Liver (tissue), 9 donors: ENCODE data around the gene NIPAL1. TPM values are rescaled to one million over a fixed set of nuclear protein-coding genes. Genes with fewer than 3 reads are reported as not detected.

ENCODE experiments used
- DNase-seq: peaks from one replicate; pipeline ENCODE4 v3.0.0-alpha.2; 2017; ENCODE audit warnings: low spot score
- H3K27ac ChIP-seq, 2 donors: one replicate each; pipeline ENCODE4 v1.7.0; 2013; ENCODE audit warnings: inconsistent platforms in 2 of 2, low read length in 2 of 2, control low read depth in 1 of 2, low read depth in 1 of 2, mild to moderate bottlenecking in 1 of 2
- H3K27me3 ChIP-seq, 4 donors: one replicate each; pipeline versions ENCODE4 v1.6.1 to v1.7.0; 2013; ENCODE audit warnings: low read length in 3 of 4, inconsistent platforms in 1 of 4, mild to moderate bottlenecking in 1 of 4, moderate library complexity in 1 of 4; ENCODE audit not compliant: control insufficient read depth in 4 of 4, insufficient read depth in 4 of 4
- H3K36me3 ChIP-seq, 4 donors: one replicate each; pipeline versions ENCODE4 v1.6.1 to v1.7.0; 2013; ENCODE audit warnings: low read length in 3 of 4, mild to moderate bottlenecking in 3 of 4, low read depth in 1 of 4, moderate library complexity in 1 of 4; ENCODE audit not compliant: control insufficient read depth in 4 of 4, insufficient read depth in 3 of 4
- H3K4me1 ChIP-seq, 4 donors: one replicate each; pipeline versions ENCODE4 v1.6.1 to v1.7.0; 2013; ENCODE audit warnings: low read length in 3 of 4, mild to moderate bottlenecking in 3 of 4, moderate library complexity in 1 of 4; ENCODE audit not compliant: control insufficient read depth in 4 of 4, insufficient read depth in 4 of 4
- H3K4me3 ChIP-seq, 3 donors: one replicate each; pipeline versions ENCODE4 v1.6.1 to v1.7.0; 2013; ENCODE audit warnings: low read length in 3 of 3, control low read depth in 1 of 3, low read depth in 1 of 3, mild to moderate bottlenecking in 1 of 3
- H3K9ac ChIP-seq, 2 donors: one replicate each; pipeline ENCODE4 v1.7.0; 2013; ENCODE audit warnings: low read length in 2 of 2, mild to moderate bottlenecking in 2 of 2, moderate library complexity in 2 of 2, control low read depth in 1 of 2, low read depth in 1 of 2
- H3K9me3 ChIP-seq, 4 donors: one replicate each; pipeline versions ENCODE4 v1.6.1 to v1.7.0; 2013; ENCODE audit warnings: low read length in 3 of 4; ENCODE audit not compliant: control insufficient read depth in 4 of 4
- ATF3 ChIP-seq: IDR thresholded peaks from 2 replicates; pipeline ENCODE4 v1.6.1; 2016; ENCODE audit warnings: antibody characterized with exemption
- CTCF ChIP-seq: fragments of 150-350 bp; IDR thresholded peaks from 2 replicates; pipeline ENCODE4 v1.5.1; 2017; ENCODE audit warnings: improper control_type of control experiment, low read depth, low read length; ENCODE audit not compliant: missing input control
- EGR1 ChIP-seq, 2 donors: IDR thresholded peaks; 2 replicates each; pipeline ENCODE4 v1.6.1; 2016 to 2018; ENCODE audit warnings: antibody characterized with exemption in 2 of 2, low read depth in 2 of 2
- FOXA1 ChIP-seq: IDR thresholded peaks from 2 replicates; pipeline ENCODE4 v1.6.1; 2016; ENCODE audit warnings: antibody characterized with exemption
- FOXA2 ChIP-seq: IDR thresholded peaks from 2 replicates; pipeline ENCODE4 v1.6.1; 2016; ENCODE audit warnings: antibody characterized with exemption
- GABPA ChIP-seq, 2 donors: IDR thresholded peaks in 1 of 2; conservative IDR thresholded peaks in 1 of 2; 2 replicates each; pipeline ENCODE4 v1.6.1; 2016; ENCODE audit warnings: antibody characterized with exemption in 2 of 2, mild to moderate bottlenecking in 1 of 2, moderate library complexity in 1 of 2
- HNF4A ChIP-seq, 2 donors: conservative IDR thresholded peaks; 2 replicates each; pipeline ENCODE4 v1.6.1; 2016; ENCODE audit warnings: antibody characterized with exemption in 2 of 2, mild to moderate bottlenecking in 2 of 2
- HNF4G ChIP-seq: IDR thresholded peaks from 2 replicates; pipeline ENCODE4 v1.6.1; 2016; ENCODE audit warnings: antibody characterized with exemption
- JUND ChIP-seq, 2 donors: IDR thresholded peaks; 2 replicates each; pipeline ENCODE4 v1.6.1; 2016; ENCODE audit warnings: antibody characterized with exemption in 2 of 2
- NR2F2 ChIP-seq: IDR thresholded peaks from 2 replicates; pipeline ENCODE4 v1.6.1; 2016; ENCODE audit warnings: antibody characterized with exemption
- RAD21 ChIP-seq, 2 donors: IDR thresholded peaks; 2 replicates each; pipeline ENCODE4 v1.6.1; 2016; ENCODE audit warnings: antibody characterized with exemption in 2 of 2, mild to moderate bottlenecking in 2 of 2
- RXRA ChIP-seq, 2 donors: IDR thresholded peaks; 2 replicates each; pipeline ENCODE4 v1.6.1; 2017 to 2018; ENCODE audit warnings: antibody characterized with exemption in 2 of 2, mild to moderate bottlenecking in 1 of 2
- SP1 ChIP-seq: IDR thresholded peaks from 2 replicates; pipeline ENCODE4 v1.6.1; 2018; ENCODE audit warnings: antibody characterized with exemption, mild to moderate bottlenecking
- TAF1 ChIP-seq: conservative IDR thresholded peaks from 2 replicates; pipeline ENCODE4 v1.6.1; 2016; ENCODE audit warnings: antibody characterized with exemption, mild to moderate bottlenecking
- YY1 ChIP-seq: IDR thresholded peaks from 2 replicates; pipeline ENCODE4 v1.6.1; 2016; ENCODE audit warnings: antibody characterized with exemption, mild to moderate bottlenecking
- WGBS: extraction: QIAGEN DNeasy Blood & Tissue Kit; methylation state at CpG from one replicate; pipeline ENCODE4 v1.1.7; 2013; 5-methylcytosine and 5-hydroxymethylcytosine counted together
- polyA plus RNA-seq, 2 donors: library from polyadenylated mRNA; stranded (reverse) in 1 of 2; unstranded in 1 of 2; fragments of 200-250 nt in 1 of 2; fragments of >200 nt in 1 of 2; fragmentation: Nextera tagmentation in 1 of 2; extraction: Ambion mirVana in 1 of 2; gene quantifications; one replicate each; pipeline versions ENCODE4 v1.2.1 to v1.2.3, GENCODE V29; 2013 to 2015
- total RNA-seq, 2 donors: library from RNA; depleted of rRNA; stranded (reverse); fragments of >200 nt; gene quantifications; one replicate each; pipeline ENCODE4 v1.2.3, GENCODE V29; 2014
- TF ChIP-seq, protein P1 (sequence below): IDR thresholded peaks from 2 replicates; pipeline ENCODE4 v1.6.1; 2016; ENCODE audit warnings: antibody characterized with exemption
- TF ChIP-seq, protein P2 (sequence below): IDR thresholded peaks from 2 replicates; pipeline ENCODE4 v1.6.1; 2016; ENCODE audit warnings: antibody characterized with exemption, mild to moderate bottlenecking
- TF ChIP-seq, protein P3 (sequence below): IDR thresholded peaks from 2 replicates; pipeline ENCODE4 v1.6.1; 2016; ENCODE audit warnings: antibody characterized with exemption
- donor health status: healthy.
- donor health status: healthy.
- donor health status: healthy.
- donor health status: healthy.
- donor health status: healthy.

Gene NIPAL1
- total and polyA plus RNA-seq, 4 donors: 2.5 to 10.7 (median 6.1) TPM

DNA sequence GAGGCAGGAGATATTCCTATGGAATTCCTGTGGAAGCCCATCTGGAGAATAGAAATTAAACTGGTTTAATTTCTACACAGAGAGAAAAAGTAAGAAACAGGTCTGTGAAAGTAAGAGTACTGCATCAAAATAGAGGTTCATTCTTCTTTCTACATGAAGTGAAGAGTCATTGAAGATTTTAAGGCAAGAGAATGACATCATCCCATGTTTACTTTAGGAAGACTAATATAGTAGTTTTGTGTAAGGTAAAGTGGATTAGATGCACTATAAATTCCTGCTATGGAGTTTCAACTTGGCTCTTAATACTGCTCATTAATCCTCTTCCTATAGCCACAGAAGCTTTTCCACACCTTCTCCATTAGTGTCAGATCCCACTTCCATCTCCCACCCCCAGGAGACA lies 47.7 kb upstream of the NIPAL1 start:
- TF ChIP-seq RXRA (IDR thresholded peaks at IDR 0.05) (no peak), JUND (IDR thresholded peaks at IDR 0.05) (no peak), NR2F2 (no peak), ATF3 (no peak), TAF1 (no peak), GABPA (IDR thresholded peaks at IDR 0.05 in 1 of 2, conservative IDR thresholded peaks at IDR 0.05 in 1 of 2) (no peak), CTCF (no peak), RAD21 (IDR thresholded peaks at IDR 0.05) (no peak), EGR1 (IDR thresholded peaks at IDR 0.05; ENCODE audit: low read depth in 2 of 2) (no peak), HNF4G (no peak), FOXA1 (no peak), YY1 (no peak), FOXA2 (no peak), HNF4A (conservative IDR thresholded peaks at IDR 0.05) (no peak)
- TF ChIP-seq, protein P1, sequence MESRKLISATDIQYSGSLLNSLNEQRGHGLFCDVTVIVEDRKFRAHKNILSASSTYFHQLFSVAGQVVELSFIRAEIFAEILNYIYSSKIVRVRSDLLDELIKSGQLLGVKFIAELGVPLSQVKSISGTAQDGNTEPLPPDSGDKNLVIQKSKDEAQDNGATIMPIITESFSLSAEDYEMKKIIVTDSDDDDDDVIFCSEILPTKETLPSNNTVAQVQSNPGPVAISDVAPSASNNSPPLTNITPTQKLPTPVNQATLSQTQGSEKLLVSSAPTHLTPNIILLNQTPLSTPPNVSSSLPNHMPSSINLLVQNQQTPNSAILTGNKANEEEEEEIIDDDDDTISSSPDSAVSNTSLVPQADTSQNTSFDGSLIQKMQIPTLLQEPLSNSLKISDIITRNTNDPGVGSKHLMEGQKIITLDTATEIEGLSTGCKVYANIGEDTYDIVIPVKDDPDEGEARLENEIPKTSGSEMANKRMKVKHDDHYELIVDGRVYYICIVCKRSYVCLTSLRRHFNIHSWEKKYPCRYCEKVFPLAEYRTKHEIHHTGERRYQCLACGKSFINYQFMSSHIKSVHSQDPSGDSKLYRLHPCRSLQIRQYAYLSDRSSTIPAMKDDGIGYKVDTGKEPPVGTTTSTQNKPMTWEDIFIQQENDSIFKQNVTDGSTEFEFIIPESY: no peak
- TF ChIP-seq, protein P2, sequence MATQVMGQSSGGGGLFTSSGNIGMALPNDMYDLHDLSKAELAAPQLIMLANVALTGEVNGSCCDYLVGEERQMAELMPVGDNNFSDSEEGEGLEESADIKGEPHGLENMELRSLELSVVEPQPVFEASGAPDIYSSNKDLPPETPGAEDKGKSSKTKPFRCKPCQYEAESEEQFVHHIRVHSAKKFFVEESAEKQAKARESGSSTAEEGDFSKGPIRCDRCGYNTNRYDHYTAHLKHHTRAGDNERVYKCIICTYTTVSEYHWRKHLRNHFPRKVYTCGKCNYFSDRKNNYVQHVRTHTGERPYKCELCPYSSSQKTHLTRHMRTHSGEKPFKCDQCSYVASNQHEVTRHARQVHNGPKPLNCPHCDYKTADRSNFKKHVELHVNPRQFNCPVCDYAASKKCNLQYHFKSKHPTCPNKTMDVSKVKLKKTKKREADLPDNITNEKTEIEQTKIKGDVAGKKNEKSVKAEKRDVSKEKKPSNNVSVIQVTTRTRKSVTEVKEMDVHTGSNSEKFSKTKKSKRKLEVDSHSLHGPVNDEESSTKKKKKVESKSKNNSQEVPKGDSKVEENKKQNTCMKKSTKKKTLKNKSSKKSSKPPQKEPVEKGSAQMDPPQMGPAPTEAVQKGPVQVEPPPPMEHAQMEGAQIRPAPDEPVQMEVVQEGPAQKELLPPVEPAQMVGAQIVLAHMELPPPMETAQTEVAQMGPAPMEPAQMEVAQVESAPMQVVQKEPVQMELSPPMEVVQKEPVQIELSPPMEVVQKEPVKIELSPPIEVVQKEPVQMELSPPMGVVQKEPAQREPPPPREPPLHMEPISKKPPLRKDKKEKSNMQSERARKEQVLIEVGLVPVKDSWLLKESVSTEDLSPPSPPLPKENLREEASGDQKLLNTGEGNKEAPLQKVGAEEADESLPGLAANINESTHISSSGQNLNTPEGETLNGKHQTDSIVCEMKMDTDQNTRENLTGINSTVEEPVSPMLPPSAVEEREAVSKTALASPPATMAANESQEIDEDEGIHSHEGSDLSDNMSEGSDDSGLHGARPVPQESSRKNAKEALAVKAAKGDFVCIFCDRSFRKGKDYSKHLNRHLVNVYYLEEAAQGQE: no peak
- TF ChIP-seq, protein P3, sequence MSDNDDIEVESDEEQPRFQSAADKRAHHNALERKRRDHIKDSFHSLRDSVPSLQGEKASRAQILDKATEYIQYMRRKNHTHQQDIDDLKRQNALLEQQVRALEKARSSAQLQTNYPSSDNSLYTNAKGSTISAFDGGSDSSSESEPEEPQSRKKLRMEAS: no peak

GRCh38 chr4:47972181-47972580 lies 44.4 kb upstream of the NIPAL1 start:
- no peak overlapping the region for H3K27ac ChIP-seq
- no peak overlapping the region for H3K4me3 ChIP-seq
- H3K36me3 ChIP-seq: no peaks in the 10 kb centered on the region
- WGBS: 86% methylated on average over 1 of the region's 1 CpG
- no peaks in the 10 kb centered on the region for H3K9me3 ChIP-seq
- no peaks in the 10 kb centered on the region for H3K4me1 ChIP-seq
- H3K9ac ChIP-seq: no peak overlapping the region
- H3K27me3 ChIP-seq: no peaks in the 10 kb centered on the region
- no peak for TF ChIP-seq SP1
- no peak for TF ChIP-seq EGR1 (IDR thresholded peaks at IDR 0.05; ENCODE audit: low read depth in 2 of 2)
- no peak for TF ChIP-seq RAD21 (IDR thresholded peaks at IDR 0.05)
- TF ChIP-seq, protein P2: no peak
- no peak for TF ChIP-seq FOXA1
- TF ChIP-seq FOXA2: no peak
- no peak for TF ChIP-seq JUND (IDR thresholded peaks at IDR 0.05)
- TF ChIP-seq, protein P3: no peak
- TF ChIP-seq HNF4A (conservative IDR thresholded peaks at IDR 0.05): no peak
- DNase-seq: no peak

More for the DNA sequence above, 47.7 kb upstream of the NIPAL1 start:
- no peaks in the 10 kb centered on the region for H3K36me3 ChIP-seq
- no peak overlapping the region for H3K9ac ChIP-seq
- H3K27ac ChIP-seq: no peak overlapping the region
- no peaks in the 10 kb centered on the region for H3K9me3 ChIP-seq
- no peak for DNase-seq
- no peaks in the 10 kb centered on the region for H3K27me3 ChIP-seq
- H3K4me3 ChIP-seq: no peak overlapping the region
- no peaks in the 10 kb centered on the region for H3K4me1 ChIP-seq
